ENCODE measurements around the gene B3GALNT2. TPM values are rescaled to one million over a fixed set of nuclear protein-coding genes. Genes with fewer than 3 reads are reported as not detected.

Gene B3GALNT2
- total and polyA plus RNA-seq, 12 donors, result 2.6 to 26.6 (median 21.4) TPM

DNA sequence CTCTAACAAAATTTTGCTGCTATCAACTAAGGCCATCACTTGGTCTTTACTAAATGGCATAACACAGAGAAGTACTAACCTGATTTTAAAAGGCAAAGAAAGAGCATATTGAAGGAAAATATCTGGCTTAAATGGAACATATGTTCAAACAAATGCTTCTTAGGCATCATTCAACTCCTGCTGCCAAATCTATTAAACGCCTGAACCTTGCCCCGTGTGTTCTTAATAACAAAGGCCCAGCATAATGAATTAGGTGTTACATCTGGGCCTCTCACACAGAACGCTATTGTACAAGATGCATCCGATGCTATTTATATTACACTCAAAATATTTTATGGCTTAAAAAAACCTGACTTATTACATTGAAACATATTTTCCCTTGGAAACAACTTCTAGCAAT is 48.4 kb downstream of the B3GALNT2 start:
- peaks cover 0 to 61% (median 4%) of the 10 kb centered on the region in 9 donors for H3K36me3 ChIP-seq

DNA sequence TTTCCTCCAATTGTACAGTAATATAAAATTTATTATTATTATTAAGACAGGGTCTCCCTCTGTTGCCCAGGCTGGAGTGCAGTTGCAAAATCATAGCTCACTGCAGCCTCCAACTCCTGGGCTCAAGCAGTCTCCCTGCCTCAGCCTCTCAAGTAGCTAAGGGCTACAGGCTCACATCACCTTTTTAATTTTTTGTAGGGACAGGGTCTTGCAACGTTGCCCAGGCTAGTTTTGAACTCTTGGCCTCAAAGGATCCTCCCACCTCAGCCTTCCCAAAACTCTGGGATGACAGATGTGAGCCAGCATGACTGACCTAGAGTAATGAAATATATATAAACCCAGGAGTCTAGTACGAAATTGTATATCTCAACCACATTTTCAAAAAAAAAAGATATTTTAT is 49.2 kb downstream of the B3GALNT2 start:
- H3K27me3 ChIP-seq, result no peaks in the 10 kb centered on the region
- no peaks in the 10 kb centered on the region for H3K9me3 ChIP-seq
- intact Hi-C loops (cut with DNase I), result no loop called here
- no peaks in the 10 kb centered on the region for H3K4me1 ChIP-seq
- no peak overlapping the region for H3K4me3 ChIP-seq
- TF ChIP-seq, protein P1, sequence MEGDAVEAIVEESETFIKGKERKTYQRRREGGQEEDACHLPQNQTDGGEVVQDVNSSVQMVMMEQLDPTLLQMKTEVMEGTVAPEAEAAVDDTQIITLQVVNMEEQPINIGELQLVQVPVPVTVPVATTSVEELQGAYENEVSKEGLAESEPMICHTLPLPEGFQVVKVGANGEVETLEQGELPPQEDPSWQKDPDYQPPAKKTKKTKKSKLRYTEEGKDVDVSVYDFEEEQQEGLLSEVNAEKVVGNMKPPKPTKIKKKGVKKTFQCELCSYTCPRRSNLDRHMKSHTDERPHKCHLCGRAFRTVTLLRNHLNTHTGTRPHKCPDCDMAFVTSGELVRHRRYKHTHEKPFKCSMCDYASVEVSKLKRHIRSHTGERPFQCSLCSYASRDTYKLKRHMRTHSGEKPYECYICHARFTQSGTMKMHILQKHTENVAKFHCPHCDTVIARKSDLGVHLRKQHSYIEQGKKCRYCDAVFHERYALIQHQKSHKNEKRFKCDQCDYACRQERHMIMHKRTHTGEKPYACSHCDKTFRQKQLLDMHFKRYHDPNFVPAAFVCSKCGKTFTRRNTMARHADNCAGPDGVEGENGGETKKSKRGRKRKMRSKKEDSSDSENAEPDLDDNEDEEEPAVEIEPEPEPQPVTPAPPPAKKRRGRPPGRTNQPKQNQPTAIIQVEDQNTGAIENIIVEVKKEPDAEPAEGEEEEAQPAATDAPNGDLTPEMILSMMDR (IDR thresholded peaks at IDR 0.05), result no peak
- H3K36me3 ChIP-seq, result peaks cover 0 to 68% (median 8%) of the 10 kb centered on the region in 9 donors
- H3K27ac ChIP-seq, result no peak overlapping the region
- ATAC-seq (no peak), DNase-seq (no peak)
- 79 to 80% methylated on average over 2 of the region's 2 CpGs for WGBS, 2 donors

More for the DNA sequence above, 48.4 kb downstream of the B3GALNT2 start:
- no peaks in the 10 kb centered on the region for H3K4me1 ChIP-seq
- WGBS, 2 donors, result 58 to 76% methylated on average over 4 of the region's 4 CpGs
- no peaks in the 10 kb centered on the region for H3K9me3 ChIP-seq
- H3K27ac ChIP-seq, result no peak overlapping the region
- intact Hi-C loops (cut with DNase I), result no loop called here
- no peak overlapping the region for H3K4me3 ChIP-seq
- DNase-seq, result no peak
- ATAC-seq, result no peak
- no peaks in the 10 kb centered on the region for H3K27me3 ChIP-seq
- TF ChIP-seq, protein P1 (IDR thresholded peaks at IDR 0.05), result no peak

DNA sequence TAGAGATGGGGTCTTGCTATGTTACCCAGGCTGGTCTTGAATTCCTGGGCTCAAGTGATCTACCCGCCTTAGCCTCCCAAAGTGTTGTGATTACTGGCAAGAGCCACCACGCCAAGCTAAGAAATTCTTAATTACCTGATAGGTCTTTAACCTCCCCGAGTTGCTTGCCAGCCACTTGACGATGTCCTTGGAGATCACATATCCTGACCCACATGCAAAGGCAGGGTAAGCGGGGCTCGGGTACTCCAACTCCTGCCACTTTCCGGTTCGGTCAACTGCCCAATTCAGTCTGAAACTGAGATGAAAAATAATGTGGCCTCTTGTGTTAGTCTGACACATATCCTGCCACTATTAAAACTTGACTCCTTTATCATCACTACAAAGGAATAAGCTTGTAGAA is 50.2 kb downstream of the B3GALNT2 start:
- WGBS, 2 donors, result 94 to 95% methylated on average over 8 of the region's 8 CpGs
- no peak for ATAC-seq
- no peaks in the 10 kb centered on the region for H3K4me1 ChIP-seq

DNA sequence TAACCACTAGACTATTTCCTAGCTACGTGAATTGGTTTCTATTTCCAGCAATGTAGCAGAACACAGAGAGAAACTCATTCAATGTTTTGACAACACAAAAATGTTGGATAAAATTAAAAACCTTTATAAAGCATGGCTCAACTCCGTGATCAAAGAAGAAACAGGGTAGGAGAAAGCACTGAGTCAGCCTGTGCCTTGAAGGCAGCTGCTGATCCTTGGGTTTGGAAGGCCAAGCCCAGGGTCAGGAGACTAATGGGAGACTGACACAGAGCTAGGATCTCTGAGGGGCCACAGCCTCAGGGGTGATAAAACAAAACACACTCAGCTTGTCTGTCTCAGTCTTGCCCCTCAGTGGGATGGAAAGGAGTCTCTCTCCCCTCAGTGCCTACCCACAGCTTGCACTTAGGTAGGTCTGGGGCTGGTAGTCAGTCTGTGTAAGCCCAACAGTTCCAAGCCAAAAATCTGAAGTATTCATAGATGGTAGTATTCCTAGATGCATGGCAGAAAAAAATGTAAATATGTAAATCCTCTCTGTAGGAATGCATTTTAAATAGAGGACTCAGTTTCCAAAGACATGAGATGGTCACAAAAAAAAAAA is 53.3 kb downstream of the B3GALNT2 start:
- Histone ChIP-seq H3K9me3 (no peaks in the 10 kb centered on the region), H3K36me3 (peaks cover 0 to 100% (median 39%) of the 10 kb centered on the region in 9 donors), H3K27me3 (no peaks in the 10 kb centered on the region), H3K4me3 (no peak overlapping the region), H3K27ac (no peak overlapping the region), H3K4me1 (peaks cover 0 to 7% (median 0%) of the 10 kb centered on the region in 9 donors)
- ATAC-seq (no peak), DNase-seq (no peak)
- TF ChIP-seq, protein P1 (IDR thresholded peaks at IDR 0.05), result no peak
- WGBS, 2 donors, result 71 to 74% methylated on average over 2 of the region's 2 CpGs
- intact Hi-C loops (cut with DNase I), result no loop called here

More for the DNA sequence above, 50.2 kb downstream of the B3GALNT2 start:
- peaks cover 0 to 79% (median 12%) of the 10 kb centered on the region in 9 donors for H3K36me3 ChIP-seq
- no peaks in the 10 kb centered on the region for H3K9me3 ChIP-seq
- H3K4me3 ChIP-seq, result no peak overlapping the region
- no peak for DNase-seq
- no peak overlapping the region for H3K27ac ChIP-seq
- intact Hi-C loops (cut with DNase I), result no loop called here
- H3K27me3 ChIP-seq, result no peaks in the 10 kb centered on the region
- TF ChIP-seq, protein P1 (IDR thresholded peaks at IDR 0.05), result no peak
